Progenitor cell of endocrine pancreas (in vitro differentiated cells): ENCODE data around the gene GMPR2. TPM values are rescaled to one million over a fixed set of nuclear protein-coding genes. Genes with fewer than 3 reads are reported as not detected.

ENCODE experiments used
- DNase-seq: peaks from one replicate; pipeline ENCODE4 v3.0.0; 2021; ENCODE audit warnings: low spot score; ENCODE audit not compliant: unreplicated experiment
- H3K27ac Mint-ChIP-seq: 2 replicates; pipeline ENCODE4 v1.8.0; 2021; ENCODE audit warnings: mild to moderate bottlenecking, moderate library complexity, mixed read lengths
- H3K27me3 Mint-ChIP-seq: 2 replicates; pipeline ENCODE4 v1.8.0; 2021; ENCODE audit warnings: mixed read lengths
- H3K36me3 Mint-ChIP-seq: 2 replicates; pipeline ENCODE4 v1.8.0; 2022; ENCODE audit warnings: mixed read lengths; ENCODE audit not compliant: insufficient read depth
- H3K4me1 Mint-ChIP-seq: 2 replicates; pipeline ENCODE4 v1.8.0; 2021; ENCODE audit warnings: low read depth, mixed read lengths
- H3K4me3 Mint-ChIP-seq: 2 replicates; pipeline ENCODE4 v1.8.0; 2021; ENCODE audit warnings: low read depth, mild to moderate bottlenecking, moderate library complexity, mixed read lengths
- H3K9me3 Mint-ChIP-seq: 2 replicates; pipeline ENCODE4 v1.8.0; 2021; ENCODE audit warnings: low read depth, mixed read lengths
- CTCF ChIP-seq: fragments of 200-600 bp; sonication (generic); IDR thresholded peaks from one replicate; pipeline ENCODE4 v1.5.0; 2021; ENCODE audit warnings: antibody characterized with exemption, mild to moderate bottlenecking; ENCODE audit not compliant: unreplicated experiment
- total RNA-seq: library from RNA; stranded (reverse); gene quantifications from 2 replicates; pipeline ENCODE4 v1.2.1, GENCODE V29; 2021

Gene GMPR2
- total RNA-seq, 1 donor from 2014 or later, result 73.6 TPM

- Mint-ChIP-seq H3K4me1 (peaks cover 12% of the 10 kb centered on the region), H3K36me3 (no peaks in the 10 kb centered on the region), H3K4me3 (no peak overlapping the region), H3K27ac (no peak overlapping the region), H3K27me3 (no peaks in the 10 kb centered on the region), H3K9me3 (no peaks in the 10 kb centered on the region)
- DNase-seq, result no peak
- no peak for TF ChIP-seq CTCF
These were observed 41.4 kb downstream of the GMPR2 start for GRCh38 chr14:24274101-24274543.

- H3K27ac Mint-ChIP-seq, result peak overlapping the region; percentile 6
- no peaks in the 10 kb centered on the region for H3K9me3 Mint-ChIP-seq
- DNase-seq, result no peak
- peaks cover 5% of the 10 kb centered on the region for H3K4me1 Mint-ChIP-seq
- no peaks in the 10 kb centered on the region for H3K27me3 Mint-ChIP-seq
- H3K36me3 Mint-ChIP-seq, result no peaks in the 10 kb centered on the region
- TF ChIP-seq CTCF, result no peak
- H3K4me3 Mint-ChIP-seq, result no peak overlapping the region
These were observed 44.3 kb downstream of the GMPR2 start for GRCh38 chr14:24277071-24277470.

DNA sequence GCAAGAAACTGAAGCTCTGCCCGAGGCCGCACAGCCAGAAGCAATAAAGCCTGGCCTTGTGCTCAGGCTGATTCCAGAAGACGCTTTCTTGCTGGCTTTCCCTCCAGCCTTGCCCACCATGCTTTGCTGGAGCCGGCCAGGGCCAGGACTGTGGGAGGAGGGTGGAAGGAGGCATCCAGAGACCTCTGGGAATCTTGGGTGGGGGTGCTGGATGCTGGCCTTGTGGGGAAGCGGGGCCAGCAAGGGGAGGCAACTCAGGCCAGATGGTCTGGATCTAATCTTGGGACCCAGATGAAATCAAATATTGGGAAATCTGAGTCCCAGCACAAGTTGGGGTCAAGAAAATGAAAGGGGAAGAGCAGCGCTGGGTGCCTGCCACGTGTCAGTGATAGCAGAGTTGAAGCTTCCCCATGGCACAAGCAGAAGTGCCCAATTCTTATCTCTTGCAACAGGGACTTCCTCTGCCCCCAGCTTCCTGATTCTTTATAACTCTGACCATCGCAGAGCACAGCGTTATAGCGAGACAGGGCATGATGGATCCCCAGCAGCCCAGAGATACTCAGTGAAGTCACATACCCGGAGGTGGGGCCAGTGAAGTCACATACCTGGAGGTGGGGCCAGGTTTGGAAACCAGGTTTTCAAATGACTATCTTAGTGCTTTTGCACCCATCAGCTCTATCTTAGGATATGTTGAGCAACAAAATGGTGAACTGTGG, 45.0 kb downstream of the GMPR2 start:
- Mint-ChIP-seq H3K27me3 (no peaks in the 10 kb centered on the region), H3K9me3 (no peaks in the 10 kb centered on the region), H3K36me3 (no peaks in the 10 kb centered on the region), H3K4me1 (peaks cover 2% of the 10 kb centered on the region), H3K27ac (no peak overlapping the region), H3K4me3 (no peak overlapping the region)
- TF ChIP-seq CTCF, result no peak
- no peak for DNase-seq

DNA sequence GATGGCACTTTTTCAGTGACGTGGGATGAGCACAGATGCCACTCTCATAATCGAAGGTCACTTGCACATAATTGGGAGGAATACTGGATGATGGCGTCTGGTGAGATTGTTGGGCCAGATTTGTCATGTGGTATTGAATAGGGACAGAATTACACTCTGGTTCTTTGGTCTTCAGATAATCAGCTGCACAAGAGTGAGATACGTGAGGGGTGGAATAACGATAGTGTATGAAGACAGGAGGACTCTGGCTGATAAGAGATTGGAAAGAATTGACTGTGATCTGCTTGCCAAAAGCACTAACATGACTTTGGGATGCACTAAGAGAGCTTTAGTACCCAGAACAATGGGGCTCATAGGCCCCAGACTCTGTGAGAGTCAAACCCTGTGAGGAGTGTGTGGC, 45.7 kb downstream of the GMPR2 start:
- no peaks in the 10 kb centered on the region for H3K36me3 Mint-ChIP-seq
- H3K9me3 Mint-ChIP-seq, result no peaks in the 10 kb centered on the region
- peaks cover under 1% of the 10 kb centered on the region for H3K4me1 Mint-ChIP-seq
- no peak overlapping the region for H3K4me3 Mint-ChIP-seq
- H3K27ac Mint-ChIP-seq, result no peak overlapping the region
- H3K27me3 Mint-ChIP-seq, result no peaks in the 10 kb centered on the region
- no peak for TF ChIP-seq CTCF
- no peak for DNase-seq

- no peaks in the 10 kb centered on the region for H3K27me3 Mint-ChIP-seq
- no peaks in the 10 kb centered on the region for H3K4me1 Mint-ChIP-seq
- DNase-seq, result no peak
- H3K36me3 Mint-ChIP-seq, result no peaks in the 10 kb centered on the region
- no peaks in the 10 kb centered on the region for H3K9me3 Mint-ChIP-seq
- H3K4me3 Mint-ChIP-seq, result no peak overlapping the region
- TF ChIP-seq CTCF, result no peak
- H3K27ac Mint-ChIP-seq, result no peak overlapping the region
These were observed 46.8 kb downstream of the GMPR2 start for GRCh38 chr14:24279301-24280186.
